ENCODE results near the gene MRPL36.

- TF ChIP-seq CTCF (IDR thresholded peaks at IDR 0.05), result no peak
- no peak for TF ChIP-seq ZFX (IDR thresholded peaks at IDR 0.05; ENCODE audit: borderline replicate concordance)
Measured at GRCh38 chr5:1804001-1804690, 4.5 kb upstream of the MRPL36 start.
